Measurements from ENCODE around the gene ZDHHC11. TPM values are rescaled to one million over a fixed set of nuclear protein-coding genes. Genes with fewer than 3 reads are reported as not detected.

The ZDHHC11 gene
- total RNA-seq, 6 donors from 2014 or later = 18.9 to 64.6 (median 27.5) TPM

- Histone ChIP-seq H3K36me3 (peaks cover 38 to 77% (median 65%) of the 10 kb centered on the region in 4 donors), H3K4me1 (no peaks in the 10 kb centered on the region), H3K4me3 (no peak overlapping the region), H3K27me3 (no peaks in the 10 kb centered on the region), H3K27ac (no peak overlapping the region), H3K9me3 (no peaks in the 10 kb centered on the region)
- ATAC-seq (ENCODE audit: low FRiP score in 2 of 2) = no peak
- TF ChIP-seq CTCF (IDR thresholded peaks at IDR 0.05) = no peak
- no peak for TF ChIP-seq EP300 (IDR thresholded peaks at IDR 0.05)
- no peak for TF ChIP-seq POLR2A (IDR thresholded peaks at IDR 0.05)
- TF ChIP-seq POLR2AphosphoS5 (IDR thresholded peaks at IDR 0.05) = no peak
- no peak for DNase-seq
- WGBS, 2 donors = 81 to 87% methylated on average over 9 to 13 of the region's 15 CpGs
Measured at GRCh38 chr5:864492-865167, 13.8 kb upstream of the ZDHHC11 start.

GRCh38 chr5:863244-863805, 12.5 kb upstream of the ZDHHC11 start:
- Histone ChIP-seq H3K27ac (no peak overlapping the region), H3K4me3 (no peak overlapping the region), H3K9me3 (no peaks in the 10 kb centered on the region), H3K36me3 (peaks cover 26 to 64% (median 52%) of the 10 kb centered on the region in 4 donors), H3K4me1 (no peaks in the 10 kb centered on the region), H3K27me3 (no peaks in the 10 kb centered on the region)
- TF ChIP-seq EP300 (IDR thresholded peaks at IDR 0.05) (no peak), CTCF (IDR thresholded peaks at IDR 0.05) (no peak), POLR2A (IDR thresholded peaks at IDR 0.05) (no peak)
- DNase-seq (no peak), ATAC-seq (ENCODE audit: low FRiP score in 2 of 2) (no peak)
- 89 to 90% methylated on average over 9 to 15 of the region's 16 CpGs for WGBS, 2 donors

GRCh38 chr5:862367-863243, 11.8 kb upstream of the ZDHHC11 start:
- Histone ChIP-seq H3K27me3 (no peaks in the 10 kb centered on the region), H3K4me3 (no peak overlapping the region), H3K9me3 (no peaks in the 10 kb centered on the region), H3K4me1 (no peaks in the 10 kb centered on the region), H3K27ac (no peak overlapping the region), H3K36me3 (peaks cover 19 to 57% (median 45%) of the 10 kb centered on the region in 4 donors)
- WGBS, 2 donors = 81 to 93% methylated on average over 7 to 25 of the region's 25 CpGs
- ATAC-seq (ENCODE audit: low FRiP score in 2 of 2) (no peak), DNase-seq (peak in 1 of 2 donors; percentile 73)
- TF ChIP-seq POLR2A (IDR thresholded peaks at IDR 0.05) (no peak), EP300 (IDR thresholded peaks at IDR 0.05) (no peak), CTCF (IDR thresholded peaks at IDR 0.05) (no peak), POLR2AphosphoS5 (IDR thresholded peaks at IDR 0.05) (no peak)

- 87 to 100% methylated on average over 2 to 20 of the region's 22 CpGs for WGBS, 2 donors
- H3K4me3 ChIP-seq = no peak overlapping the region
- H3K9me3 ChIP-seq = no peaks in the 10 kb centered on the region
- no peak for TF ChIP-seq POLR2A (IDR thresholded peaks at IDR 0.05)
- H3K27ac ChIP-seq = no peak overlapping the region
- peaks cover 16 to 48% (median 39%) of the 10 kb centered on the region in 4 donors for H3K36me3 ChIP-seq
- no peaks in the 10 kb centered on the region for H3K27me3 ChIP-seq
- H3K4me1 ChIP-seq = no peaks in the 10 kb centered on the region
- DNase-seq (no peak), ATAC-seq (ENCODE audit: low FRiP score in 2 of 2) (no peak)
Measured at GRCh38 chr5:861442-862366, 10.9 kb upstream of the ZDHHC11 start.

Data from upper lobe of left lung (tissue), 6 donors.